ENCODE data around the gene ZNF569.
"Not testable (repeated sequence)": the region's sequence is repeated elsewhere in the genome, so short reads cannot be mapped to it uniquely, and the experiment has no call there.

Gene ZNF569

DNA sequence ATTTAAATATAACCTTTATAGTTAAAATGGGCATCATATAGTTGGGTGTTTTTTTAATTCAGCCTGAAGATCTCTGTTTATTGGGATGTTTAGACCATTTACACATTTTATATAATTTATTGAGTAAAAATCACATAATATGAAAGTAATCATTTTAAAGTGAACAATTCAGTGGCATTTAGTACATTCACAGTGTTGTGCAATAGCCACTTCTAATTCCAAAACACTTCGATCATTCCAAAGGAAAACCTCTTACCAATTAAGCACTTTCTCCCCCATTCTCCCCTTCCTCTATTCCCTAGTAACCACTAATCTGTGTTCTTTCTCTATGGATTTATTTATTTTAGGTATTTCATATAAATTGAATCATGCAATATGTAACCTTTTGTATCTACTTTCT is 66.2 kb downstream of the ZNF569 start:
- no peak for DNase-seq (ENCODE audit: low read depth)
- TF ChIP-seq CTCF (conservative IDR thresholded peaks at IDR 0.05; ENCODE audit: low read depth, low read length) = no peak
- no peak overlapping the region for H3K4me3 ChIP-seq (ENCODE audit: low read length)

DNA sequence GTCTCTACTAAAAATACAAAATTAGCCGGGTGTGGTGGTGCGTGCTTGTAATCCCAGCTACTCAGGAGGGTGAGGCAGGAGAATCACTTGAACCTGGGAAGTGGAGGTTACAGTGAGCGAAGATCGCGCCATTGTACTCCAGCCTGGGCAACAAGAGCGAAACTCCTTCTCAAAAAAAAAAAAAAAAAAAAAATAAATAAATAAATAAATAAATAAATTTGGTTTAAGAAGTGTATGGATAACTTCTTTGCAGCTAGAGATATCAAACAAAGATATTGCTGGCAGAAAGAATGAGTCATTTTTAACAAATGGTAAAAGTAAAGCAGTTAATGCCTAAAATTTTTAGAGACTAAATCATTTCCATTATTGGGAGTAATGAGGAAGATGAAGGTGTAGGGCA is 75.8 kb downstream of the ZNF569 start:
- DNase-seq (ENCODE audit: low read depth); H3K4me3 ChIP-seq (ENCODE audit: low read length): not testable (repeated sequence)

- no peak for TF ChIP-seq CTCF (conservative IDR thresholded peaks at IDR 0.05; ENCODE audit: low read depth, low read length)
- DNase-seq (ENCODE audit: low read depth) = no peak
- no peak overlapping the region for H3K4me3 ChIP-seq (ENCODE audit: low read length)
Observed at GRCh38 chr19:37389234-37389633, 78.0 kb downstream of the ZNF569 start.

DNA sequence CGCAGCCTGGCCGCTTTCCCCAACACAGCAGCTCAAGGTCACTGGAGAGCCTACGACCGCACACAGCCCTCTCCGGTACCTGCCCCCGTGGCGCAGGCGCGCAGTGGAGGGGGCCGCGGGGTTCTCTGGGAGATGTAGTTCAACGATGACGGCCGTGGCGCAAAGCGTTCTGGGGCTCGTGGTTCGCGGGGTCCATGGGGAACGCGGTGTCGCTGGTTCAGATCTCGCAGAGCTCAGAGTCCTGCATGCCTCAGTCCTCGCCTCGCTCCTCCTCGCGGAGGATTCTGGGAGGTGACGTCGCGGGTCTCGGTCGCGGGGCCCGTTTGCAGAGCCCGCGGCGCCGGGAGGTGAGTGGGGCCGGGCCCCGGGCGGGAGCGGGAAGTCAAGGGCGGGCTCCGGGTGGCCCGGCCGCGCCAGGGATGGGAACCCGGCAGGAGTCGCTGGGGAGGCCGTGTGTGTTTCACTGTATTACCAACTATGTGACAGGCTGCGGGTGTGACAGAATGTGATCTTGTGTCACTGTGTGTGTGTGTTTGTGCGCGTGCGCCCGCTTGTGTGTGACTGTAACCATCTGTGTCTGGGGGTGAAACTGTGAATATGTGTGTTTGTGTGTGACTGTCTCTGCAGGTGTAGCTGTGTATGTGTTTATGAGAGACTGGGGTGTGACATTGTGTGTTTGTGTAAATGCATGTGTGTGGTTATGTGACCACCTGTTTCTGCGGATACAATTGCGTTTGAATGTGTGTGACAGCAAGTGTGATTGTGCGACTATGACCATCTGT is 96.2 kb downstream of the ZNF569 start, which contains the start of gene ZNF527:
Gene ZNF527 (plus strand): TSS at position 220 of the 782 bp plus-strand sequence. CDS start 3,100 bp downstream, outside the sequence.
- H3K4me3 ChIP-seq (ENCODE audit: low read length) = peak within 1 kb of the TSS; percentile 85
- TF ChIP-seq CTCF (conservative IDR thresholded peaks at IDR 0.05; ENCODE audit: low read depth, low read length) = no peak
- peak; percentile 85 for DNase-seq (ENCODE audit: low read depth)

DNA sequence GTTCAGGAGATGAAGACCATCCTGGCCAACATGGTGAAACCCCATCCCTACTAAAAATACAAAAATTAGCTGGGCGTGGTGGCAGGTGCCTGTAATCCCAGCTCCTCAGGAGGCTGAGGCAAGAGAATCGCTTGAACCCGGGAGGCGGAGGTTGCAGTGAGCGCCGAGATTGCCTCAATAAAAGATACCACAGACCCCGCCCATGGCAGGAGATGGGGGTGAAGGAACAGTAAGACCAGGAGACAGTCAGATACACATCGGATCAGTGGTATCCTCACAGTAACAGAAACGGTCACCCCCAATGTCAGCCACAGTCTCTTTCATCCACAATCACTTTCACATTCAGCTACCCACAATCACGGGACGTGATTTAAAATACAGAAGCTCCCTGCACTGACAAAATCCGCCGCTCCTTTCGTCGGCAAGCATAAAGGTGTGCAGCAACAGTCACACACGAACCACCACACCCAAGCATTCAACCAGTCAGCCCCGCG is 96.8 kb downstream of the ZNF569 start:
- DNase-seq (ENCODE audit: low read depth) = not testable (repeated sequence)
- H3K4me3 ChIP-seq (ENCODE audit: low read length) = peak overlapping the region; percentile 85

GRCh38 chr19:37362733-37363132 is 104.5 kb downstream of the ZNF569 start:
- DNase-seq (ENCODE audit: low read depth) = no peak
- TF ChIP-seq CTCF (conservative IDR thresholded peaks at IDR 0.05; ENCODE audit: low read depth, low read length) = peak; percentile 31
- no peak overlapping the region for H3K4me3 ChIP-seq (ENCODE audit: low read length)

- no peak for TF ChIP-seq CTCF (conservative IDR thresholded peaks at IDR 0.05; ENCODE audit: low read depth, low read length)
- no peak overlapping the region for H3K4me3 ChIP-seq (ENCODE audit: low read length)
- DNase-seq (ENCODE audit: low read depth) = peak; percentile 18
Observed at GRCh38 chr19:37361994-37362393, 105.2 kb downstream of the ZNF569 start.
